Stimulated activated CD4-positive, alpha-beta T cell treated with anti-CD3 and anti-CD28 coated beads, Interleukin-15, amount 100 ng/mL, for 24 hours (primary cell): ENCODE data around the gene RPS6KA2.

Source experiments
- DNase-seq: peaks from one replicate; pipeline ENCODE4 v3.0.0-alpha.2; 2020

The RPS6KA2 gene

DNA sequence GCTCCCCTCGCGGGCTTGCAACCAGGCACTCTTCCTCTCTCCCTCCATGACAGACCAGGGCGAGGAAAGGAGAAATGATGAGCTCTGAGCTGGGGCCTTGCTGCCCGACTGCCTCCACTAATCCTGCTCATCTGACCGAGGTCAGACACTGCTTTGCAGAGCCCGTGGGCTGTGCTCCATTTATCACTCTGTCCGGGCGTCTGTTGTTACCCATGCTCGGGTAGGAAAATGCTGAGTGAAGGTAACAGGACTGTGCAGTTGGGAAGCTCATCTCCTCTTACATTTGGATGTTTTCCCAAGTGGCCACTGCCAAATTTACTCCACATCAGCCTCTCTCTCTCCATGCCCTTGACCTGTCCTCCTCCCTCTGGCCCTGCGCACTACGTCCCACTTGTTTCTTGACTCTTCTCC lies 14.6 kb downstream of the RPS6KA2 start:
- DNase-seq = no peak

DNA sequence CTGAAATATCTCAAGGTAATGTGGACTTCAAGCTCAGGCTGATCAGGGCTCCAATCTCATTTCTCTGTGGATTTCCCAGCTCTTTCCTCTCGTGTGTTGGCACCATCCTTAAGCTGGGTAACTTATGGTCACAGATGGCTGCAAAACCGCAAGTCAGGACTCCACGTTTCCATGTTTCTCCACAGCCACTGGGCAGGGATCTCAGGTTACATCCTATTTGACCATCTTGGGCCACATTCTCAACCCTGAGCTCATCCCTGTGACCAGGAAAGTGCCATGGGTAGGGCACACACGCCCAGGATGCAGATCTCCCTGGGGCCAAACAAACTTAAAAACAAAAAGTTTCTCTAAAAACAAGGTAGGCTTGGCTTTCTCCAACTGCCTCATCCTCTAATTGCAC lies 15.4 kb downstream of the RPS6KA2 start:
- no peak for DNase-seq

DNA sequence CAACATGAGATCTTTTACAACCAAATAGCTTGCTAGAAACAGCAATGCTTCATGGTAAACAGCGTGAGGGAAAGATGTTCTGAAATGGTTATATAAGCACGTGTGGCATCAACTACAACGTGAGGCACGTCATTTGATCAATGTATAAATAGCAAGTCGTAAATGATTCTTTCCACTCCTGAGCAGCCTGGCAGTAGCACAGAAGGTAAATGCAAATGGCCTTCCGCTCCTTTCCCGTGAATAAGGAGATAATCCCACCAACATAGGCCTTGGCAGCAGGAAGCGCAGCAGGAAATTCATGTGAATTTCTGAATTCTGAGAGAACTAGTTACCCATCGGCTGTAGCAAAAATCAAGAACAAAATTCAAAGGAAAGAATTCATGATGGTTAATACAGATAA lies 17.0 kb downstream of the RPS6KA2 start:
- no peak for DNase-seq

DNA sequence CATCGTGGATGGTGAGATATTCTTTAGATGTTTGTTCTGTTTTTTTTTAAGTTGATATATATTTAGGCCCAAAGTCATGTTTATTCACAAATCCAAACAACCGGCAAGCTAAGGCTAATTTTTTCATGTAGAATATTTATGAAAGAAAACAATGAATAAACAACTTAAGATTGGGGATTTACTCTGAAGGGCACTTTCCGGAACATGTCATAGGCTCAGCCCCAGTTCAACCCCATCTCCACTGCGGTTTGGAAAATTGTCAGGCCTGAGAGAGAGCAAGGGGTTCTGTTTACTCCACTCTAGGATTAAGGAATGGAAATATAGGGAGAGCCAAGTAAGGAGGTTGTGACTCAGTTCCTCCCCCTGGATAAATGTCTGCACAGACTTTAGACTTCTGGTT lies 18.3 kb downstream of the RPS6KA2 start:
- no peak for DNase-seq

DNA sequence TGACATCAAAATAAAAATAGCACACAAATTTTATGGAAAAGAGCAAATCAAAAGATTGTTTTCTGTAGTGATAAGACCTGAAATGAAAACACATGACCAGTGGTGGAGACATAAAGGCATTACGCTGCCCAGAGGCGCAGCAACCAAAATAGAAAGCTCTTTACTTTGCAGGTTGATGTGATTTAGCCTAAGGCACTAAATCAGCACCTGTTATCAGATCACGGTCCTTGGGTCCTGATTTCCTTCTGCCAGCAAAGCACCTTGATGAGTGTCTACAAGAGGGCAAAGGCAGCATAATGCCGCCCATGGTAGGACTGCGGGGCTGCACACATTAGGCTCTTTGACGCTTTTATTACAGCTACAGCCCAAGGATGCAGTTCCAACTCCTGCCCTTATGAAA lies 21.3 kb downstream of the RPS6KA2 start:
- DNase-seq = no peak

DNA sequence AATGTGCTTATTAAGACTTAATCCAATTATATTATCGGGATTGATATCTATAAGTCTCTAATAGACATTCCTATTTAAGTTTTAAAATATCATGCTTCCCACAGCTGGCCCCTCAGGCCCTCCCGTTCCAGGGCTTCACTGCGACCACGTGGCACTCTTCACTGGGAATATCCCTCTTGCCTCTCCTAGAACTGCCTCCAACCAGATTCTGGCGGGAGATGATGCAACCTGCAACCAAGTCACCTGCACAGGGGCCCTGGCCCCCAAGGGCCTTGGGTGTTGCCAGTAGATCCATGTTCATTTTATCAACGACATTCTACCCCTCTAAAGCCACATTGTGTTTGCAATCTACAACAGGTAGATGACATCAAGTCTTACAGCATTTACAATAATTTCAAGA lies 22.1 kb downstream of the RPS6KA2 start:
- DNase-seq = no peak

DNA sequence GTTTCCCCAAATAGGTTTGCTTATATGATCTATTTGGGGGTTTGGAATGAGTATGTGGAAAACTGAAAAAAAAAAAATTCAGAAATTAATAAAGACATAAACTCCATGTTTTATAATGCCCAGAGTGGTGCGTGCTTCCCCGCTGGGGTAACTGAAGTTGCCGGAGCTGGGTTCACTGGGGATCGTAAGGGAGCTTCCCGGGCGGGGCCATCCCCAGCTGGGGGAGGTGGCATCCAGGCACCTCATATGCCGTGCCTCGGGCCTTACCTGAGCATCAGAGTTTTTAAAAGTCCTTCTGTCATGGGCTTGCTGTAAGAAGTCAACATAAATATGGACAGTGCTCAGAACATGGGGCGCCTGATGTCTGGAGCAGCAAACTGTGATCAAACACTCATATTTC lies 22.7 kb downstream of the RPS6KA2 start:
- no peak for DNase-seq

DNA sequence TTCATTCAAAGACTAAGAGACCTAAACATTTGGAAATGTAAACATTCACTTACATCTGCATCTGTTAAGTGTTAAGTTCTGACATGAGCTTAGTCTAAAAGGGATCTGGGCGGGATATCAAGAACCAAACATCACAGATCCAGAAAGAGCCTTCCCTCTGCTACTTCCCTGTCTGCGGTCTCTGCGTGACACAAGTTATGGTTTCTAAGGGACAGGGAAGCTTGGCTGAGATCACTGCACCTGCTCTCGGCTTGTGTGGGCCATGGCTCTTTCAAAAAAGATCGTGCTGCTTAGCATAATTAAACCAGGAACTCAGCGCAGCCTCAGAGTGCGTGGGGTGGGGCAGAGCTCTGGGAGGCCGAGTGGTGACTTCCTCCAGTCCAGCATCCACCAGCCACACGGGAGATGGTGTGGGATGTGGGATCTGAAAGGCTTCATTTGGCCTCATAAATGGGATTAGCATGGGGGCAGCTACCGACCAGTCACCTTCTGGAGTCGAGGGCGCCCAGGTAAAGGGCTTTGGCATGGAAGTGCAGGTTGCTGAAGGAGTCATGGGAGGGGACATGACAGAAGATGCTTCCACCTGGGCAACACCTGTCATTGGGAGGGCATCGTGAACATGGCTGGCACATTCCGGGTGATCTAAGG lies 23.9 kb downstream of the RPS6KA2 start:
- DNase-seq = no peak

DNA sequence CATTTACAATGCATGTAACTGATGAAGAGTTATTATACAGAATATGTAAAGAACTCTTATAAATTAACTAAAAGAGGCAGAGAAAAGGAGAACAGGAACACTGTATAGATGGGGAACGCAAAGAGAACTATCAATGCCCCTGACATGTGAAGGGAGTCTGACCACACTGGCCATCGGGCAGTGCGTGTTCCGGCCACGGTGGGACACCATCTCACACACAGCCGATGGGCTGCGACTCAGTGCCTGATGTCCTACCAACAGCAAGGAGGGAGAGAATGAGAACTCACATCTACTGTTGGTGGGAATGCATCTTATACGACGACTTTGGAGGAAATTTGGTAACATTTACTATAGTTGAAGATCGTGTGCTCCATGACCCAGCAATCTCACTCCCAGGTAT lies 25.1 kb downstream of the RPS6KA2 start:
- DNase-seq = no peak

DNA sequence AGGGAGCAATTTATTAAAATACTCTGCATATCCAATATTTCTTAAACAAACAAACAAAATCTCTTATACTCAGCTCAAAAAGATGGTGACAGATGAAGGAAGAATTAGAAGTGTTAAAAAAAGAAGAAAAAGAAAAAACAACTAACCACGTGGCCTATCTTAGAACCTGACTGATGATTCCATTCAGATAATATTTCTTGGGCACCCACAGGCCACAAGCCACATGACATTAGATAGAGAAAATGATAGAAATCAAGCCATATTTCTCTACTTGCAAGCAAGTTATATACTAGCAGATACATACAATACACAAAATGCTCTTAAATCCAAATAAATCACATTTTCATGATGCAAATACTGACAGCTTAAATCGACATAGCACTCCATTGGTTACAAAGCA lies 26.1 kb downstream of the RPS6KA2 start:
- DNase-seq = no peak

DNA sequence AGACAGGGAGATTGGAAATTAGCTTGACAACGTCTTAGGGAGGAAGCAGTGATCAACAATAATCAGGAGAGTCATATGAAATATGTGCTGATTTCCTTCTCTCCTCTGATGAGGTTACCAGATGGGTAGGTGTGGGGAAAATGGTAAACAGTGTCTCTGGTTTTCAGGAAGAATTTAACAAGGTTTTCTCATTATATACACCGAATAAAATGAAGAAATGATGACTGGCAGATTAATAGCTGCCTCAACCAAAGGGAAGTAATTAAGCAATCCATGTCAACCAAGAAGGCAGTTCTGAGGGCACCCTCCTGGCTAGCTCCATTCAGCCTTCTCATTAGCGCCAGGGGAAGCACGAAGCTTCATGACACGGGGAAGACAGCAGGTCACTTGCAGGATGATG lies 27.8 kb downstream of the RPS6KA2 start:
- DNase-seq = no peak

DNA sequence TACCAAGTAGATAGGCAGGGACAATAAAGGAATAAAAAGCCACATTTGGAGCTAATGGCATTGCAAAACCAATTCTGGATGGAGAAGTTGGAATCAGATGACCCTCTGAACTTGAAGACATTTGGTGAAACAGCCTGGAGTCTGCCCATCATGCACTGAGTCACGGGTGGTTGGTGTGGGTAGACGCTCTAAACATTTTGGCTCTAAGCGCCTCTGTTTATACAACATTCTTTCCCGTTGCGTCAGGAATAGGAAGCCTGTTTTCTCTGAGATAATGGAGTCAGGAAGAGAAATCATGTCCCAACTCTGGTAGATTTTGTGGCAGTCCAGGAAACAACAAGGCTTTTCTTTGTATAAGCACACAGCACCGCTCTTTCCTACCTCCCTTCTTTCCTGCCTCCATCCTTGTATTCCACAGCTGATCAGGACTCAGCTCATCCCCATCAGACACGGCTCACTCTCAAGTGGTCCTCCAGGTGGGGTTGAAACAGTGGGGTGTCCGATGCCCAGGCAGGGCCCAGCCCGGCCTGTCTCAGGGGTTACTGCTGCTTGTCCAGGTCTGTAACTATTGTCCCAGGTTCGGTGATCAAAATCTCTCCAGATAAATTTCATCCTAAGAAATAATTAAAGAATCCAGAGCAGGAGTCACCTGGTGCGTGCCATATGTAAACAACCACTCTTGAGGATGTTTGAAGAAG lies 28.5 kb downstream of the RPS6KA2 start:
- no peak for DNase-seq

DNA sequence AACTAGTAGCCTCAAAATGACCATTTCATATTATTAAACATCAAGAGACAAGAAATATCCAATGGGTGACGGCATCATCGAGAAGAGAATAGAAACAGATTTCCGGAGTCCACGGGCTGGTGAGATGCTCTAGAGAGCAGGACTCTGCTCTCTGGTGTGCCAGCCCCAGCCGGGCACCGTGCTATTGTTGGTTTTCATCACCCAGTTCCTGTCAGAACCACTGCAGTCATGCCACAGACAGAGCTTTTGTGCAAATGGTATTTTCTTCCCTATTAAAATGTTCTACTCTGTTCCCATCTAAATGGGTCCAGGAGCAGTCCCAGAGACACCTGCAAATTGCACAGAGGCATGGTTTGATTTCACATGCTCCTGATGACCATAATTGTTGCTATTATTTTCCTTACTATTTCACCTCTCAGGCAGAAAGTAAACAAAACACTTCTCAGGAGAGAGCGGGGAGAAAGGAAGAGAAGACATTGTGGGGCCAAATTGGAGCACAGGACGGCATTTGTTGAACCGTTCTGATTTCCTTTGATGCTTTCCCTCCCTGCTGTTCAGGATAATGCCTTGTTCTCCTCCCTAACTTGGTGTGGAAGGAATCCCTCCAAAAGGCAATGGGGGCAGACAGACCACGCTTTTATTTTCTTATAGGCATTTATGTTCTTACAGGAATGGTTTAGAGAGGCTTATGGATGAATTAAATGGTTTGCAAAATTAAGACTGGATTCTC lies 29.2 kb downstream of the RPS6KA2 start:
- no peak for DNase-seq

DNA sequence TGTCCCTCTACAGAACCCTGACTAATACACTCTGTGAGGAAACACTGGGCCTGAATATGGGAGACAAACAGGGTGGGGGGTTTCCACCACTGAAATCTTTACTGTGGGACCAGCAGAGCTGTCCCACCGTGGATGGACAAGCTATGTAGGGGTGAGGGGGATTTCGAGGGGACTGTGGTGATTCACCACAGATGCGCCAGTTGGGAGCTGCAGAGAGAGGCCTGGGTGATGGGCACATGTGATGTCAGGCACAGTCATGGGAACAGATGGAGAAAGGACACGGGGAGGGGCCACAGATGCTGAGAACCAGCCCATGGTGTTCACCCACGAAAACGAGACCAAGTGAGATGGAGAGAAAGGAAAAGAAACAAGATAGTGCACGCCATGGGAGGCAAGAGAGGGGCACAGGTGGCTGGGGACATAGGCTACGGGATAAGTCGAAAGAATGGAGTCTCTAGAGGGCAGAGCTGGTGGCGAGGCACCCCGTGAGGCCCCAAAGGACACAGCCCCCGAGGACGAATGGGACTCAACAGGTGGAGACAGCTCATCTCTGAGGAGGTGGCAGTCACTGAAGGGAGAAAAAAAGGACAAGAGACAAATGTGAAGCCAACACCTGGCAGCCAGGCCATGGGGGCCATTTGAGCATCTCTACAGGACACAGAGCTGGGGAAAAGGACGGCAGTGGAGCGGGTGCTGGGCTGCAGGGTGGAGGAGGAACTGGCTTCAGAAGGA lies 30.1 kb downstream of the RPS6KA2 start:
- no peak for DNase-seq

DNA sequence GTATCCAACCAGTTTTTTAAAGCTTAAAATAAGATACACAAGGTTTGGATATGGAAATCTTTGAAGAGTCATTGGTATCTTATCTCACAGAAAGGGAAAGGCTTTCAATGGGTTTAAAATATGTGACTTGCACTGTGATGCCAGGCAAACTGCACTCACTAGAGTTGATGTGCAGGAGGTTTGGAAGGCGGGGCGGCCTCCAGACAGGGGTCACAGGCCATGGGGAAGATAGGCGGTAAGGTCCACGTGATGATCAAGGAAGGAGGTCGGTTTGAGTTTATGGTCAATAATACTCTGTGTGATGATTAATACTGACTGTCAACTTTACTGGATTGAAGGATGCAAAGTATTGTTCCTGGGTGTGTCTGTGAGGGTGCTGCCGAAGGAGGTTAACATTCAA lies 31.1 kb downstream of the RPS6KA2 start:
- no peak for DNase-seq

DNA sequence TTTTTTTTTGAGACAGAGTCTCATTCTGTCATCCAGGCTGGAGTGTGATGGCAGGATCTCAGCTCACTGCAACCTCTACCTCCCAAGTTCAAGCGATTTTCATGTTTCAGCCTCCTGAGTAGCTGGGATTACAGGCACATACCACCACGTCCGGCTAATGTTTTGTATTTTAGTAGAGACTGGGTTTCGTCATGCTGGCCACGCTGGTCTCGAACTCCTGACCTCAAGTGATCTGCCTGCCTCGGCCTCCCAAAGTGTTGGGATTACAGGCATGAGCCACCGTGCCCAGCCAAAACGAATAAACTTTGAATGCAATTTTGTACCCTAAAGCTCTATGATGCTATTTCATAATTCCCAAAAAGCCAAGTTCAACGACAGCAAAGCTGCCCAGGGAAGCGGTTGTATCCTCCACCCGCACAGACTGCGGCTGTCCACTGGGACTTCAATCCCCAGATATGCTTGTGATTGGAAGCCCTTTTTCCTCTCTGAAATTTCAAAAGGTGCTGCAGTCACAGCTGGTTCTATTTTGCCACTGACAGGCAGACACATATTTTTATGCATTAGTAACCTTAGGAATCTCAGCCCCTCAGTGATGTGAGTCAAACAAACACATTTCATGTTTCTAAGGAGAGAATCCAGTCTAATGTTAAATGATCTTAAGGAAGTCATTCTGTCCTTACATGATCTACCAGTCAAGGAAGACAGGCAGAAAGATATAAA lies 31.8 kb downstream of the RPS6KA2 start:
- no peak for DNase-seq

DNA sequence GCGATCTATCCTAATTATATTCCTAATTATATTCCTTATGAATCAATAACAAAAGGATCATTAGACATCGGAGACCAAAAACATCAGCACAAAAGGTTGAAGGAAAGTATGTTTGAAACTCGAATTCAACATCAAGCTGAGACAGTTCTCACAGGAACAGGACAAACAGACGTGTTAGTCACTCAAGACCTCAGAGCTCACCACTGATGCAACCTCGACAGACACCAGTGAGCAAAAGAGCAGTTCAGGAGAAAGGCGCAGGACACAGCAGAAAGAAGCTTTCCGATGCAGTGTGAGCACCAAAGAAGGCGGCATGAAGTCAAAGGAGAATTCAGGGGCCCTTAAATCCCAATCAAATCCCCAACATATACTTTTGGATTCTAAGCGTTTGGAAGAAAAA lies 34.2 kb downstream of the RPS6KA2 start:
- DNase-seq = no peak

DNA sequence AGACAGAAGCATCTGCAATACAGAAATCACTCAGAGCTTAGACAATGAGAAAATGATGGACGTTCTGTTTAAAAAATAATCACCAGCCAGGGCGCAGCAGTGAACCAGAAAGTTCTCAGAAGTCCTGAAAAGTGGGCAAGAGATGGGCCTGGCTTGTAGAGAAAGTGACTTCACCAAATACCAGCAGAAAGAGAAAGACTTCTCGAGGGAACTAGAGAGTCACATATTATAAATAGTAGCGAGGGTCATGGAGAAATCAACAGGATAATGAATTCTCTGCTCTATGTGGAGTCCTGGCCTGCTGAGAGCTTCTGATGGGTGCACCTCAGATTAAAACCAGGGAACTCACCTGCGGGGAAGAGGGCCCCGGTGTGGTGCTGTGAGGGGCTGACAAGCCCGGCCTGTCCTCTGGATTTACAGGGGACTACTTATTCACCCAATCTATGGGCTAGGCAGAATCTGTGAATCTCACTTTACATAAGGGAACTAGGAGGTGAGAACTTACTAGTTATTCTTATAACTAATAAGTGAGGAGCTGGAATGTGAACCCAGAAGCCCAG lies 35.0 kb downstream of the RPS6KA2 start:
- no peak for DNase-seq

DNA sequence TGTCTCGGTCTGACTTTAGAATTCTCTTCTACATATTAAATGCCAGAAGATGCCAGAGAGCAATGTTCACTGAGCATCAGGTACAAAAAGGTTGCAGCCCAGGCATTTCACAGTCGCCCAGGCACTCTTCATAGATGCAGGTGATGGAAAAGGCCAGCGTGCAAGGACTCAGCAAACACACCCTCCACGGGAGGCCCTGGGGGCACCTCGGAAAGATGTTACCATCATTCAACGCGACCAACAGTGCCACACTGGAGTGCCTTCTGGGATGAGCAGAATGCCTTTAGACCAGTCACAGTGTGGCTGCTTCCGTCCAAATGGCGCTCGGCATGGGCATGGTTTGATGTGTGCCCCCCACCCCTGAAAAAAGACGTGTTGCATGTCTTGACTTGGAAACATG lies 36.0 kb downstream of the RPS6KA2 start:
- no peak for DNase-seq

DNA sequence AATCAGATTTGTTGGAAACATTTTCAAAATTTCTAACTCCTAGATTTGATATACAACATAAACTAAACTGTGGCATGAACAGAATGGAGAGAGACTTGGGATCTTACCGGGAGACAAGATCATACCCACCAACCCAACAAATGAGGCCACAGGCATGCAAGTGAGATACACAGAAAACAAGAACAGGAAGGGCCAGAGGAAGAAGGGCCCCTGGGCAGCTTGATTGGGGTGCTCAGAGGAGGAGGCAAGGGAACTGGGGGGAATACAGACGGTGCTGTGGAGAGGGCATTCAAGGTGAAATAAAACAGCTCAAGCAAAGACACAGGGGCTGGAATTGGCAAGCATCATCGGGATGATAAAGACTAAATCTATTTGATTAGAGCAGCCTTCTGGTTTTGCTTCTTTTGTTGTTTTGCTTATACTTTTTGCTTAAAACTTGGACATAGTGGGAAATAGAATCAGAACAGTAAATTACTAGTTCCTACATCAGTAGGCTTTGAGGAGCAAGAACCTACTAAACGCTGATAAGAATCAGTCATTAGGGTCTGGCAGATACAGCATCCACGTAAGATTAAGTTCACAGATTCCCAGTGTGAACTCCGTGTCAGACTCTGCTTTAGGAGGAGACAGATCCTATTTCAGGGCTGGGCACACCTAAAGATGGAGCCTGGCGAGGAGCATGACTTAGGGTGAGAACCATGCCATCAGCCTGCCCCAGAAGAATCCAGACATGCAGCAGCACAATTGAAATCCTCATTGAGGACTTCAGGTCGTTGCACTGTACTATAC lies 37.1 kb downstream of the RPS6KA2 start:
- DNase-seq = no peak

DNA sequence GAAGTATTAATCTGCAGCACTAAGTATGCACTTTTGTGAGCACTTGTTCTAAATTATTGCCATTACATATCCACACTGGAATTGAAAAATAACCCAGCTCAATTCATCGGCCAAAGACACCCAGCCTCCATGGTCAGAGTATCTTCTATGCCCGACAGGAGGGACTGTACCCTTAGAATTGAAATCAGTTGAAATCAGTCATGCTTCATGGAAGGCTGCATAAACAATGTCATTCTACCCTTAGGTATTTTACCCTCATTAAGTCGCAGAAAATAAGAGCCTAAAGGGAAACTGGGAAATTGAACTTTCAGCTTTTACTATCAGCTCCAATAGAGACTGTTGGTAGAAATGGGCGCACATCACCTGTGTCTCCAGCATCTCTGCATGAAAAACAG lies 37.7 kb downstream of the RPS6KA2 start:
- DNase-seq = no peak
